Activated CD4-positive, alpha-beta memory T cell treated with anti-CD3 and anti-CD28 coated beads for 36 hours (primary cell): ENCODE data around the gene HOXB4. TPM values are rescaled to one million over a fixed set of nuclear protein-coding genes. Genes with fewer than 3 reads are reported as not detected.

Experiments used
- CTCF ChIA-PET: fragments of 350-600 bp; sonication (Branson Sonifier 250); formaldehyde crosslinking; loops from one replicate; lab custom pipeline; 2021; ENCODE audit warnings: antibody characterized with exemption, inconsistent platforms; lab: Charles Lee
- POLR2A ChIA-PET: fragments of 350-600 bp; sonication (Branson Sonifier 250); formaldehyde crosslinking; loops from one replicate; lab custom pipeline; 2021; ENCODE audit warnings: antibody characterized with exemption; lab: Charles Lee
- DNase-seq: peaks from one replicate; pipeline ENCODE4 v3.0.0-alpha.2; 2020
- H3K27ac Mint-ChIP-seq: one replicate; pipeline ENCODE4 v1.8.0; 2021; ENCODE audit warnings: mixed read lengths
- H3K27me3 Mint-ChIP-seq: one replicate; pipeline ENCODE4 v1.8.0; 2021; ENCODE audit warnings: mixed read lengths
- H3K36me3 Mint-ChIP-seq: one replicate; pipeline ENCODE4 v1.8.0; 2021; ENCODE audit warnings: mixed read lengths
- H3K4me1 Mint-ChIP-seq: one replicate; pipeline ENCODE4 v1.8.0; 2021; ENCODE audit warnings: low read depth, mixed read lengths
- H3K4me3 Mint-ChIP-seq: one replicate; pipeline ENCODE4 v1.8.0; 2021; ENCODE audit warnings: mild to moderate bottlenecking, mixed read lengths
- H3K9me3 Mint-ChIP-seq: one replicate; pipeline ENCODE4 v1.8.0; 2021; ENCODE audit warnings: mixed read lengths
- intact Hi-C: fragments of 100-400 bp; cut with micrococcal nuclease; formaldehyde crosslinking; loops from one replicate; pipeline ENCODE4 v1.15.1; 2023
- total RNA-seq, 2 experiments: library from RNA; stranded (reverse); gene quantifications; one replicate each; pipeline ENCODE4 v1.2.3, GENCODE V29; 2021

Gene HOXB4
- total RNA-seq, 2 experiments from 2014 or later, result 2.3 TPM

- Mint-ChIP-seq H3K27ac (peak overlapping the region; percentile 96), H3K9me3 (no peaks in the 10 kb centered on the region), H3K27me3 (peaks cover 18% of the 10 kb centered on the region), H3K4me1 (peaks cover 40% of the 10 kb centered on the region), H3K4me3 (peak overlapping the region; percentile 84), H3K36me3 (peaks cover 11% of the 10 kb centered on the region)
- ChIA-PET CTCF (interaction anchor here (0.7 kb wide), 1 partner anchor 12 kb away, joined by 4 read pairs; no protein-coding TSS in a partner anchor), POLR2A (interaction anchor here (1.2 kb wide), 1 partner anchor 12 kb away, joined by 3 read pairs; no protein-coding TSS in a partner anchor)
- peak; percentile 63 for DNase-seq
- intact Hi-C loops, result loop anchor here (5.0 kb wide), 1 partner anchor 33 kb away; the partner anchor contains the start of gene HOXB4
Measured at GRCh38 chr17:48544349-48545021, 33.7 kb downstream of the HOXB4 start.

GRCh38 chr17:48543854-48544348 is 34.2 kb downstream of the HOXB4 start:
- peak; percentile 62 for DNase-seq
- peaks cover 40% of the 10 kb centered on the region for H3K4me1 Mint-ChIP-seq
- peak overlapping the region; percentile 96 for H3K27ac Mint-ChIP-seq
- intact Hi-C loops, result loop anchor here (5.0 kb wide), 1 partner anchor 33 kb away; the partner anchor contains the start of gene HOXB4
- POLR2A ChIA-PET, result interaction anchor here (0.6 to 1.2 kb wide), 2 partner anchors 12 to 34 kb away, joined by 3 read pairs; no protein-coding TSS in a partner anchor
- peak overlapping the region; percentile 84 for H3K4me3 Mint-ChIP-seq
- H3K9me3 Mint-ChIP-seq, result no peaks in the 10 kb centered on the region
- H3K27me3 Mint-ChIP-seq, result peaks cover 18% of the 10 kb centered on the region
- CTCF ChIA-PET, result interaction anchor here (0.7 to 1.2 kb wide), 2 partner anchors 11 to 281 kb away, joined by 3 to 4 read pairs; no protein-coding TSS in a partner anchor
- H3K36me3 Mint-ChIP-seq, result peaks cover 11% of the 10 kb centered on the region

GRCh38 chr17:48543107-48543853 is 34.9 kb downstream of the HOXB4 start:
- Mint-ChIP-seq H3K9me3 (no peaks in the 10 kb centered on the region), H3K27ac (peak overlapping the region; percentile 96), H3K4me1 (peaks cover 37% of the 10 kb centered on the region), H3K36me3 (peaks cover 11% of the 10 kb centered on the region), H3K27me3 (peaks cover 18% of the 10 kb centered on the region), H3K4me3 (peak overlapping the region; percentile 84)
- peak; percentile 74 for DNase-seq
- intact Hi-C loops, result loop anchor here (5.0 kb wide), 1 partner anchor 34 kb away; the partner anchor contains the start of gene HOXB4
- POLR2A ChIA-PET, result interaction anchor here (0.6 to 1.2 kb wide), 3 partner anchors 11 to 34 kb away, joined by 3 read pairs; no protein-coding TSS in a partner anchor
- CTCF ChIA-PET, result interaction anchor here (1.1 to 1.2 kb wide), 2 partner anchors 35 to 280 kb away, joined by 3 read pairs; partner anchors contain the start of gene HOXB4

GRCh38 chr17:48542698-48543106 is 35.4 kb downstream of the HOXB4 start:
- peaks cover 35% of the 10 kb centered on the region for H3K4me1 Mint-ChIP-seq
- no peaks in the 10 kb centered on the region for H3K9me3 Mint-ChIP-seq
- CTCF ChIA-PET, result interaction anchor here (1.1 to 1.9 kb wide), 3 partner anchors 35 to 280 kb away, joined by 3 to 5 read pairs (median 3); partner anchors contain the start of gene HOXB4
- H3K4me3 Mint-ChIP-seq, result peak overlapping the region; percentile 84
- intact Hi-C loops, result loop anchor here (5.0 kb wide), 1 partner anchor 35 kb away; the partner anchor contains the start of gene HOXB4
- peak overlapping the region; percentile 96 for H3K27ac Mint-ChIP-seq
- peaks cover 11% of the 10 kb centered on the region for H3K36me3 Mint-ChIP-seq
- H3K27me3 Mint-ChIP-seq, result peaks cover 18% of the 10 kb centered on the region
- no peak for DNase-seq
- POLR2A ChIA-PET, result interaction anchor here (1.1 kb wide), 1 partner anchor 30 kb away, joined by 3 read pairs; no protein-coding TSS in a partner anchor

- CTCF ChIA-PET, result interaction anchor here (1.1 to 1.9 kb wide), 2 partner anchors 36 to 51 kb away, joined by 3 to 5 read pairs; partner anchors contain the start of gene HOXB4
- POLR2A ChIA-PET, result interaction anchor here (0.9 to 1.1 kb wide), 3 partner anchors 26 to 41 kb away, joined by 3 read pairs; no protein-coding TSS in a partner anchor
- intact Hi-C loops, result loop anchor here (5.0 kb wide), 1 partner anchor 35 kb away; the partner anchor contains the start of gene HOXB4
- Mint-ChIP-seq H3K36me3 (peaks cover 11% of the 10 kb centered on the region), H3K27me3 (peaks cover 18% of the 10 kb centered on the region), H3K27ac (peak overlapping the region; percentile 96), H3K4me1 (peaks cover 31% of the 10 kb centered on the region), H3K9me3 (no peaks in the 10 kb centered on the region), H3K4me3 (peak overlapping the region; percentile 84)
- DNase-seq, result peak; percentile 31
Measured at GRCh38 chr17:48542114-48542656, 36.0 kb downstream of the HOXB4 start.

GRCh38 chr17:48541577-48542113 is 36.5 kb downstream of the HOXB4 start:
- intact Hi-C loops, result loop anchor here (5.0 kb wide), 1 partner anchor 36 kb away; the partner anchor contains the start of gene HOXB4
- peaks cover 27% of the 10 kb centered on the region for H3K4me1 Mint-ChIP-seq
- ChIA-PET CTCF (interaction anchor here (1.1 to 1.9 kb wide), 2 partner anchors 36 to 51 kb away, joined by 3 to 5 read pairs; partner anchors contain the start of gene HOXB4), POLR2A (interaction anchor here (0.5 to 0.9 kb wide), 3 partner anchors 26 to 210 kb away, joined by 3 read pairs; no protein-coding TSS in a partner anchor)
- peaks cover 18% of the 10 kb centered on the region for H3K27me3 Mint-ChIP-seq
- no peaks in the 10 kb centered on the region for H3K9me3 Mint-ChIP-seq
- peak overlapping the region; percentile 84 for H3K4me3 Mint-ChIP-seq
- peaks cover 11% of the 10 kb centered on the region for H3K36me3 Mint-ChIP-seq
- H3K27ac Mint-ChIP-seq, result peak overlapping the region; percentile 96
- peak; percentile 57 for DNase-seq

- ChIA-PET POLR2A (interaction anchor here (0.5 to 0.9 kb wide), 2 partner anchors 27 to 209 kb away, joined by 3 read pairs; no protein-coding TSS in a partner anchor), CTCF (interaction anchor here (0.8 to 1.9 kb wide), 2 partner anchors 20 to 52 kb away, joined by 3 to 5 read pairs; no protein-coding TSS in a partner anchor)
- peak overlapping the region; percentile 96 for H3K27ac Mint-ChIP-seq
- intact Hi-C loops, result loop anchor here (5.0 kb wide), 1 partner anchor 36 kb away; the partner anchor contains the start of gene HOXB4
- no peak for DNase-seq
- peaks cover 18% of the 10 kb centered on the region for H3K27me3 Mint-ChIP-seq
- no peaks in the 10 kb centered on the region for H3K9me3 Mint-ChIP-seq
- peak overlapping the region; percentile 84 for H3K4me3 Mint-ChIP-seq
- H3K36me3 Mint-ChIP-seq, result peaks cover 11% of the 10 kb centered on the region
- peaks cover 22% of the 10 kb centered on the region for H3K4me1 Mint-ChIP-seq
Measured at GRCh38 chr17:48541036-48541576, 37.0 kb downstream of the HOXB4 start.

GRCh38 chr17:48540213-48540612 is 37.9 kb downstream of the HOXB4 start:
- Mint-ChIP-seq H3K9me3 (no peaks in the 10 kb centered on the region), H3K27me3 (peaks cover 16% of the 10 kb centered on the region), H3K4me1 (peaks cover 16% of the 10 kb centered on the region), H3K4me3 (no peak overlapping the region), H3K27ac (peak overlapping the region; percentile 28), H3K36me3 (peaks cover 11% of the 10 kb centered on the region)
- ChIA-PET POLR2A (no interaction called here), CTCF (interaction anchor here (0.7 to 0.8 kb wide), 3 partner anchors 21 to 180 kb away, joined by 3 read pairs; no protein-coding TSS in a partner anchor)
- DNase-seq, result no peak
- intact Hi-C loops, result loop anchor here (5.0 kb wide), 1 partner anchor 37 kb away; the partner anchor contains the start of gene HOXB4

- Mint-ChIP-seq H3K9me3 (no peaks in the 10 kb centered on the region), H3K27me3 (peaks cover 14% of the 10 kb centered on the region), H3K27ac (no peak overlapping the region), H3K4me1 (peaks cover 15% of the 10 kb centered on the region), H3K4me3 (no peak overlapping the region), H3K36me3 (peaks cover 11% of the 10 kb centered on the region)
- ChIA-PET POLR2A (no interaction called here), CTCF (interaction anchor here (0.7 kb wide), 3 partner anchors 14 to 650 kb away, joined by 3 to 4 read pairs (median 4); no protein-coding TSS in a partner anchor)
- intact Hi-C loops, result no loop called here
- DNase-seq, result no peak
Measured at GRCh38 chr17:48539177-48539576, 39.0 kb downstream of the HOXB4 start.

GRCh38 chr17:48537316-48537715 is 40.8 kb downstream of the HOXB4 start:
- CTCF ChIA-PET, result no interaction called here

More at GRCh38 chr17:48537316-48537715, 40.8 kb downstream of the HOXB4 start:
- Mint-ChIP-seq H3K27me3 (peaks cover 5% of the 10 kb centered on the region), H3K9me3 (no peaks in the 10 kb centered on the region), H3K4me3 (no peak overlapping the region), H3K4me1 (peaks cover 10% of the 10 kb centered on the region), H3K27ac (no peak overlapping the region), H3K36me3 (peaks cover 4% of the 10 kb centered on the region)
- intact Hi-C loops, result no loop called here
- DNase-seq, result no peak
- POLR2A ChIA-PET, result no interaction called here
